HG02840 (cell line): ENCODE measurements around the gene ZNF688.

ENCODE experiments used
- ATAC-seq: cut with Tn5 transposase; IDR thresholded peaks from one replicate; pipeline ENCODE4 v1.9.1; 2021; ENCODE audit warnings: mild to moderate bottlenecking, moderate library complexity, moderate number of reproducible peaks; ENCODE audit not compliant: unreplicated experiment, low FRiP score

ZNF688 gene

DNA sequence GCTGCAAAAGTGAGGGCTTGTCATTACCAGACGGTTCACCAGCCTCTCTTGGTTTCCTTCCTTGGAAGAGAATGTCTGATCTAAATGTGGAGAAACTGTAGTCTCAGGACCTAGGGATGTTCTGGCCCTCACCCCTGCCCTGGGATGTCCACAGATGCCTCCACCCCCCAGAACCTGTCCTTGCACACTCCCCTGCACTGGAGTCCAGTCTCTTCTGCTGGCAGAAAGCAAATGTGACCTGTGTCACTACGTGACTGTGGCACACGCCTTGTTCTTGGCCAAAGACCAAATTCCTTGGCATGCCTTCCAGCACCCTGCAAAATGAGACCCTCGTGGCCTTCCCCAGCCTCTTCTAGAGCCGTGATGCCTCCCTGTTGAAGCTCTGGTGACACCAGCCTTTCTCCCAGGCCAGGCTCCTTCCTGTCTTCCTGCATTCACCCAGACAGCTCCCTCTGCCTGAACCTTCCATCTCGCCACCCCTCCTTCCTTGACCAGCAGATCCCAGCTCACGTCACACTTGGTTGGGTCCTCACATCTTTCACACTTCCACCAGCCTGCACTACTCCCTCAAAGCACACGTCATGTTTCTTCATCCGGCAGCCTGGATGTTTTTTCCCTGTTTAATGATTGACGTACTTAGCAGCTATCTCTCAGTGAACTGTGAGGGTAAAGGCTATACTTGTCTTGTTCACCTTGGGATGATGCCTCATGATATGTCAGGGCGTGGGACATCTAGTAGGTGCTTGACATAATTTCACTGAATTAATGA is 49.5 kb downstream of the ZNF688 start:
- no peak for ATAC-seq

DNA sequence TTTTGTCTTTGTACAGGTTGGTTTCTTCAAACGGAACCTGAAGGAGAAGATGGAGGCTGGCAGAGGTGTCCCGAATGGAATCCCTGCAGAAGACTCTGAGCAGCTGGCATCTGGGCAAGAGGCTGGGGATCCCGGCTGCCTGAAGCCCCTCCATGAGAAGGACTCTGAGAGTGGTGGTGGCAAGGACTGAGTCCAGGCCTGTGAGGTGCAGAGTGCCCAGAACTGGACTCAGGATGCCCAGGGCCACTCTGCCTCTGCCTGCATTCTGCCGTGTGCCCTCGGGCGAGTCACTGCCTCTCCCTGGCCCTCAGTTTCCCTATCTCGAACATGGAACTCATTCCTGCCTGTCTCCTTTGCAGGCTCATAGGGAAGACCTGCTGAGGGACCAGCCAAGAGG is 50.0 kb downstream of the ZNF688 start:
- ATAC-seq, result no peak
